Measurements from ENCODE around the gene HLA-DPA1. TPM values are rescaled to one million over a fixed set of nuclear protein-coding genes. Genes with fewer than 3 reads are reported as not detected.

HLA-DPA1 gene
- total and polyA plus RNA-seq, 10 of the 15 experiments (the other 5 are each of a cell fraction or from before 2014, with no cell fraction given) = 508 to 1,640 (median 829) TPM

- TF ChIP-seq REST (IDR thresholded peaks at IDR 0.05; ENCODE audit: low read depth, low read length) (no peak), CHD1 (IDR thresholded peaks at IDR 0.05; ENCODE audit: low read depth, low read length) (no peak), LARP7 (IDR thresholded peaks at IDR 0.05) (no peak), ATF7 (IDR thresholded peaks at IDR 0.05; ENCODE audit: low read depth) (no peak), SIX5 (IDR thresholded peaks at IDR 0.05; ENCODE audit: low read depth, low read length, severe bottlenecking) (no peak), POLR2AphosphoS2 (IDR thresholded peaks at IDR 0.05; ENCODE audit: low read depth, low read length) (peak; percentile 52; the same call in 1 of the 2 replicates), MYC (IDR thresholded peaks at IDR 0.05; ENCODE audit: insufficient read depth, insufficient read length, insufficient replicate concordance, low read length, severe bottlenecking) (no peak), MTA3 (IDR thresholded peaks at IDR 0.05; ENCODE audit: borderline replicate concordance, low read length) (peak; percentile 45; the same call in 1 of the 2 replicates), FOXM1 (IDR thresholded peaks at IDR 0.05; ENCODE audit: low read depth, low read length) (0 out of 2 replicates have a peak, but pooled peaks have one; percentile 25), PBX3 (IDR thresholded peaks at IDR 0.05; ENCODE audit: insufficient replicate concordance, low read depth, low read length) (no peak), BHLHE40 (IDR thresholded peaks at IDR 0.05; ENCODE audit: borderline replicate concordance in 1 of 2, low read depth in 2 of 2, low read length in 1 of 2) (no peak), ZBED1 (IDR thresholded peaks at IDR 0.05; ENCODE audit: borderline replicate concordance) (no peak; the same call in 1 of the 2 replicates), FOXK2 (IDR thresholded peaks at IDR 0.05) (no peak), POU2F2 (IDR thresholded peaks at IDR 0.05; ENCODE audit: borderline replicate concordance, low read depth, low read length) (0 out of 3 replicates have a peak, but pooled peaks have one; percentile 22), HSF1 (IDR thresholded peaks at IDR 0.05; ENCODE audit: low read depth, low read length) (no peak), RBBP5 (conservative IDR thresholded peaks at IDR 0.05) (no peak), CBFB (IDR thresholded peaks at IDR 0.05; ENCODE audit: low read depth) (peak; percentile 42; the same call in 1 of the 2 replicates), POLR2AphosphoS5 (IDR thresholded peaks at IDR 0.05; ENCODE audit: low read length) (peak; percentile 53; the same call in 1 of the 2 replicates), TCF12 (IDR thresholded peaks at IDR 0.05; ENCODE audit: low read depth, low read length) (no peak), SMC3 (IDR thresholded peaks at IDR 0.05; ENCODE audit: borderline replicate concordance, low read length) (no peak), ZNF274 (IDR thresholded peaks at IDR 0.05; ENCODE audit: insufficient read depth, insufficient read length) (no peak)
Observed at GRCh38 chr6:33088258-33088930, 14.9 kb upstream of the HLA-DPA1 start (continued).

Measured in GM12878 (cell line).